Nephron (organoid): ENCODE data around the gene SLC29A3.

Source experiments
- H3K27ac Mint-ChIP-seq, 3 experiments: 2 replicates each; pipeline ENCODE4 v1.8.0; 2020; ENCODE audit warnings: mixed read lengths in 3 of 3, mild to moderate bottlenecking in 2 of 3, moderate library complexity in 1 of 3
- H3K27me3 Mint-ChIP-seq: 2 replicates; pipeline ENCODE4 v1.8.0; 2021; ENCODE audit warnings: low read depth, mild to moderate bottlenecking, moderate library complexity, mixed read lengths
- H3K36me3 Mint-ChIP-seq: 2 replicates; pipeline ENCODE4 v1.8.0; 2020; ENCODE audit warnings: low read depth, mixed read lengths
- H3K4me1 Mint-ChIP-seq: 2 replicates; pipeline ENCODE4 v1.8.0; 2020; ENCODE audit warnings: mixed read lengths
- H3K4me3 Mint-ChIP-seq, 3 experiments: 2 replicates each; pipeline ENCODE4 v1.8.0; 2020; ENCODE audit warnings: mild to moderate bottlenecking in 3 of 3, mixed read lengths in 3 of 3, moderate library complexity in 2 of 3
- H3K9me3 Mint-ChIP-seq: 2 replicates; pipeline ENCODE4 v1.8.0; 2020; ENCODE audit warnings: mixed read lengths
- TF ChIP-seq, protein P1 (sequence below), 3 experiments: fragments of 200-600 bp; sonication (generic); IDR thresholded peaks; one replicate each; pipeline ENCODE4 v1.5.0; 2021; ENCODE audit warnings: antibody characterized with exemption in 3 of 3; ENCODE audit not compliant: unreplicated experiment in 3 of 3

The SLC29A3 gene

DNA sequence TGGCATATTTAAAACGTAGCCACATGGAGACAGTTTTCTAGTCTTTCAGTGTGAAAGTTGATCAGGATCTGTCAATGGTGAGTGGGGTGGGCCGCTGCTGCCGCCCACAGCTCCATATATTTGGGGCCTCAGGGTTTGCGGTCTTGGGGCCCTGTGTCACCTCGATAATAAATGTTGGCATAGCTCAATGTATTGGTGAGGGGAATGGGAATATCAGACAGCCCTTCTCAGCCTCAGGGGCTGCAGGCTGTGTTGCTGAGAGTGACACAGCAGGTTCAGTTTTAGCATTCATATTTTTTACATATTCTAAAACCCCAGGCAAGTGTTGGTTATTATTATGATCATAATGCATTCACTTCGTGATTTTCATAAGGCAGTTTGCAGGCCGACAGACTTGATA, 82.9 kb downstream of the SLC29A3 start:
- no peak overlapping the region for H3K4me3 Mint-ChIP-seq
- H3K4me1 Mint-ChIP-seq: peaks cover 10% of the 10 kb centered on the region
- no peak overlapping the region for H3K27ac Mint-ChIP-seq
- no peaks in the 10 kb centered on the region for H3K9me3 Mint-ChIP-seq
- TF ChIP-seq, protein P1, sequence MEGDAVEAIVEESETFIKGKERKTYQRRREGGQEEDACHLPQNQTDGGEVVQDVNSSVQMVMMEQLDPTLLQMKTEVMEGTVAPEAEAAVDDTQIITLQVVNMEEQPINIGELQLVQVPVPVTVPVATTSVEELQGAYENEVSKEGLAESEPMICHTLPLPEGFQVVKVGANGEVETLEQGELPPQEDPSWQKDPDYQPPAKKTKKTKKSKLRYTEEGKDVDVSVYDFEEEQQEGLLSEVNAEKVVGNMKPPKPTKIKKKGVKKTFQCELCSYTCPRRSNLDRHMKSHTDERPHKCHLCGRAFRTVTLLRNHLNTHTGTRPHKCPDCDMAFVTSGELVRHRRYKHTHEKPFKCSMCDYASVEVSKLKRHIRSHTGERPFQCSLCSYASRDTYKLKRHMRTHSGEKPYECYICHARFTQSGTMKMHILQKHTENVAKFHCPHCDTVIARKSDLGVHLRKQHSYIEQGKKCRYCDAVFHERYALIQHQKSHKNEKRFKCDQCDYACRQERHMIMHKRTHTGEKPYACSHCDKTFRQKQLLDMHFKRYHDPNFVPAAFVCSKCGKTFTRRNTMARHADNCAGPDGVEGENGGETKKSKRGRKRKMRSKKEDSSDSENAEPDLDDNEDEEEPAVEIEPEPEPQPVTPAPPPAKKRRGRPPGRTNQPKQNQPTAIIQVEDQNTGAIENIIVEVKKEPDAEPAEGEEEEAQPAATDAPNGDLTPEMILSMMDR (IDR thresholded peaks at IDR 0.05; ENCODE audit: unreplicated experiment in 3 of 3): no peak
- H3K36me3 Mint-ChIP-seq: no peaks in the 10 kb centered on the region
- peaks cover 63% of the 10 kb centered on the region for H3K27me3 Mint-ChIP-seq

DNA sequence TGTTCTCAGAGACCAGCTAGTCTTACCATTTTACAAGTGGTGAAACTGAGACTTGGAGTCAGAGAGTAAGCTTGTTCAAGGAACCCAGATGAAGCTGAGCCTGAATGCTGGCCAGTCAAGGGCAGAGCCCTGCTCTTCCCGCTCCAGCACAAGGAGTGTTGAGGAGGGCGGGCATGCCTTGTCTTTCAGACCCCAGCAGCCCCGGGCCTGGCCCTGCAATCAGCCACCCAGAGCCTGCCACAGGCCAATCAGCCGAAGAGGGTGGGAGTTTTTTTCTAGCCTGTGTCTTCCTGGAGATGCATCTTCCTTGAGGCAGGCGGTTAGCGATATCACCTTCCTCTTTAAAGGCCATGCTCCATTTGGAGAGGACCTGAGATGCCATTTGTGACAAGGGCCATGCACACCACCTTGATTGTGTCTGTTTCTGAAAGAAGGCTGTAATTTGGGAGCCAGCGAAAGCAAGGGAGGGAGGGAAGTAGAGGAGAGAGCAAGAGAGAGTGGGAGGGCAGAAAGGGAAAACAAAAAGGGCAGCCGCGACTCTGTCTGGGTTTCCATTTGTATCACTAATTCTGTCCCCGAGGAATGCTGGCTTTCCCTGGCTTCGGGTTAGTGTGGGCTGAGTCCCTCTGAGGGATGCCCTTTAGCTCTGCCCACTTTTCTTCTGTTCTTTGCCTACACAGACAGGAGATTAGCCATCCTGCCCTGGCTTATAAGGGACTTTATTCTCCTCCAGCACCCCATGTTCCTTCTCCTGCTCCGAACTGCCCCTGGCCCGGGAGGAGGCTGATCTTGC, 85.6 kb downstream of the SLC29A3 start:
- TF ChIP-seq, protein P1 (IDR thresholded peaks at IDR 0.05; ENCODE audit: unreplicated experiment in 3 of 3): no peak

DNA sequence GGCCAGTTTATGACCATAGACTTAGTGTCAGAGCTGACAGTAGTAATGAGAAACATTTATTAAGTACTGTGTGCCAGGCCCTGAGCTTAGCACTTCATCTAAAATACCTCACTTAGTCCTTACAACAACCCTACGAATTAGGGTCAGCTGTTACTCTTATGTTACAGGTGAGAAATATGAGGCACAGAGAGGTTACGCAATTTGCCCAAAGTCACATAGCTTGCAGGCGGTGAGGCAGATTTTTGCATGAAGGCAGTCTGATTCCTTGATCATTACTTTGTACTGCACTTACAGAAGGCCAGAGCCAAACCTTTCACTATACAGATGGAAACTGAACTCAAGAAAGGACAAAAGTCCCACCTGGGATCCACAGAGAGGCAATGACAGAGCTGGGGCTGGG, 87.8 kb downstream of the SLC29A3 start:
- H3K27ac Mint-ChIP-seq: no peak overlapping the region
- no peak overlapping the region for H3K4me3 Mint-ChIP-seq
- peaks cover 5% of the 10 kb centered on the region for H3K4me1 Mint-ChIP-seq
- peaks cover 7% of the 10 kb centered on the region for H3K9me3 Mint-ChIP-seq
- peaks cover 23% of the 10 kb centered on the region for H3K27me3 Mint-ChIP-seq
- H3K36me3 Mint-ChIP-seq: no peaks in the 10 kb centered on the region
- TF ChIP-seq, protein P1 (IDR thresholded peaks at IDR 0.05; ENCODE audit: unreplicated experiment in 3 of 3): no peak

More for the DNA sequence above, 85.6 kb downstream of the SLC29A3 start:
- Mint-ChIP-seq H3K36me3 (no peaks in the 10 kb centered on the region), H3K27ac (no peak overlapping the region), H3K4me1 (peaks cover 5% of the 10 kb centered on the region), H3K4me3 (no peak overlapping the region), H3K9me3 (no peaks in the 10 kb centered on the region), H3K27me3 (peaks cover 45% of the 10 kb centered on the region)

DNA sequence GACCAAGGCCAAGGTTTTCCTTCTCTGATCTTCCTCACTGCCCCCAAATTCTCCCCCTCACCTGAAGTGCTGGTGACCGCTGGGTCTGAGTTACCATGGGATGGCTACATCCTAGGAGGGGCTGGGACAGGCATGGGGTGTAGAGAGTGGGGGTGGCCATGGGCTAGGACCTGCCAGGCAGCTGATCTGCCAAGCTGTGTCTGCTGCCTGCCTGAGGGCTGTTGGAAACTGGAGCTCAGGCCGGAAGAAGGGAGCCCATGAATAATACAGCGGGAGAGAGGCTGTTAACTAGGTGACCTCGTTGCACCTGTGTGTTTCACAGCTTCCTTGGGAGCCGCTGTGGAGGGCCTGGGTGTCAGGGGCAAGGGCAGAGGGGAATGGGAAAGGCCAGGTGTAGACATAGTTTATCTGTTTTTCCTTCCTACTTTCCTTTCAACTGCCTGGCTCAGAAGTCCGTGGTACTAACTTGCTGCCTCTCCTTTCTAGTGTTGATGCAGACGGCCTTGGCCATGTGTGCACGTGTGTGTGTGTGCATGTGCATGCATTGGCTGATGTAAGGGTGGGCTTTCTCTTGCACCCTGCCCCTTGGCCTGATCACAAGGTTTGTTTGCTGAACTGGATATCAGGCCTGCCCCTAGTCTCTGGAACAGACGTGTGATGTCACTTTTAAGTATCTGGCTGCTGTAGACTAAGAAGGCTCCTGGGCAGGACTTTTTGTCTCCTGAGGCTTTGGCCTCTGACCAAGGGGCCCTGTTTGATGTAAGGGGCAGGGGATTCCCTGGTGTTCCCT, 89.6 kb downstream of the SLC29A3 start:
- Mint-ChIP-seq H3K4me1 (peaks cover 5% of the 10 kb centered on the region), H3K27me3 (peaks cover 17% of the 10 kb centered on the region), H3K4me3 (no peak overlapping the region), H3K9me3 (peaks cover 14% of the 10 kb centered on the region), H3K36me3 (no peaks in the 10 kb centered on the region), H3K27ac (no peak overlapping the region)
- TF ChIP-seq, protein P1 (IDR thresholded peaks at IDR 0.05; ENCODE audit: unreplicated experiment in 3 of 3): no peak

DNA sequence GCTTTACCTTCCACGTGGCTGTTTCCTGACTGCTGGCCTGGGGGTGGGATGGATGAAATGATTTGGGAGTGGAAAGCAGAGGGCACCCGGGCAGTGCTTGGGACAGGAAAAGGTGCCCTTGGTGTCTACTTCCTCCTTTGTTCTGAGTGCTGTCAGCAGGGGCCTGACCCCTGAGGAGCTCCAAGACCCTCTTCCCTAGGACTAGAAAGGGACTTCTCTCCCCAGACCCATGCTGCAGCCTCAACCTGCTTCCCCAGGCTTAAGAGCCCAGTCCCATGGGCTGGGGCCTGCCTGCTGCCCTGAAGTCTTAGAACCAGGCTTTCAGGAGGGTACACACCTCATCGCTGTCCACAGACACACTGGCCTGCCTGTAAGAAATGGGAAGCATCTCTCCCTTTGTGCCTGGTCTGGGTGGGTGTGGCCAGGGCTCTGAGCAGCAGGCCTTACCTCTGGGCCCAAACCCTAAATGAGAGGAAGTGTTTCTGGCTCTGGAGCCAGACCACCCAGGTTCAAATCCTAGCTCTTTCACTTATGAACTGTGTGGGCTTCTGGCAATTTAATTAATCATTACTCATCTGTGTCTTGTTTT, 90.6 kb downstream of the SLC29A3 start:
- H3K9me3 Mint-ChIP-seq: peaks cover 22% of the 10 kb centered on the region
- peaks cover 5% of the 10 kb centered on the region for H3K4me1 Mint-ChIP-seq
- no peak overlapping the region for H3K27ac Mint-ChIP-seq
- TF ChIP-seq, protein P1 (IDR thresholded peaks at IDR 0.05; ENCODE audit: unreplicated experiment in 3 of 3): no peak
- no peak overlapping the region for H3K4me3 Mint-ChIP-seq
- peaks cover 16% of the 10 kb centered on the region for H3K27me3 Mint-ChIP-seq
- no peaks in the 10 kb centered on the region for H3K36me3 Mint-ChIP-seq
